HG03135 (cell line): ENCODE results near the gene TTC23L.

ENCODE experiments used
- ATAC-seq: cut with Tn5 transposase; IDR thresholded peaks from one replicate; pipeline ENCODE4 v1.9.1; 2021; ENCODE audit warnings: mild to moderate bottlenecking, moderate library complexity; ENCODE audit not compliant: unreplicated experiment

The TTC23L gene

GRCh38 chr5:34832568-34832967 is 6.4 kb upstream of the TTC23L start:
- no peak for ATAC-seq

GRCh38 chr5:34833090-34833489 is 5.9 kb upstream of the TTC23L start:
- no peak for ATAC-seq

GRCh38 chr5:34833976-34834793 is 4.8 kb upstream of the TTC23L start:
- no peak for ATAC-seq

GRCh38 chr5:34834794-34835089 is 4.2 kb upstream of the TTC23L start:
- no peak for ATAC-seq

- ATAC-seq = no peak
These were observed 3.3 kb upstream of the TTC23L start for GRCh38 chr5:34835664-34836063.

- no peak for ATAC-seq
These were observed 2.9 kb downstream of the TTC23L start for GRCh38 chr5:34841816-34842215.

- ATAC-seq = no peak
These were observed 3.6 kb downstream of the TTC23L start for GRCh38 chr5:34842554-34842953.

- no peak for ATAC-seq
These were observed 4.5 kb downstream of the TTC23L start for GRCh38 chr5:34843497-34843896.

- ATAC-seq = no peak
These were observed 5.1 kb downstream of the TTC23L start for GRCh38 chr5:34844106-34844505.

- no peak for ATAC-seq
These were observed 6.0 kb downstream of the TTC23L start for GRCh38 chr5:34844999-34845398.

- no peak for ATAC-seq
These were observed 8.1 kb downstream of the TTC23L start for GRCh38 chr5:34847056-34847455.

GRCh38 chr5:34847552-34847951 is 8.6 kb downstream of the TTC23L start:
- no peak for ATAC-seq

GRCh38 chr5:34848230-34848629 is 9.3 kb downstream of the TTC23L start:
- ATAC-seq = no peak

GRCh38 chr5:34849253-34849652 is 10.3 kb downstream of the TTC23L start:
- ATAC-seq = no peak

GRCh38 chr5:34854459-34855174 is 15.7 kb downstream of the TTC23L start:
- ATAC-seq = peak; percentile 80

GRCh38 chr5:34857161-34857560 is 18.2 kb downstream of the TTC23L start:
- no peak for ATAC-seq

GRCh38 chr5:34857894-34858293 is 18.9 kb downstream of the TTC23L start:
- ATAC-seq = no peak

- no peak for ATAC-seq
These were observed 19.8 kb downstream of the TTC23L start for GRCh38 chr5:34858790-34859189.

GRCh38 chr5:34859253-34859652 is 20.3 kb downstream of the TTC23L start:
- no peak for ATAC-seq

- no peak for ATAC-seq
These were observed 25.0 kb downstream of the TTC23L start for GRCh38 chr5:34863946-34864345.

- no peak for ATAC-seq
These were observed 26.1 kb downstream of the TTC23L start for GRCh38 chr5:34865091-34865490.

GRCh38 chr5:34866989-34867471 is 28.1 kb downstream of the TTC23L start:
- ATAC-seq = no peak
